OCI-LY1 (cell line): ENCODE results near the gene GON7.

ENCODE experiments used
- EZH2 ChIP-seq: fragments of 200-600 bp; sonication (generic), shearing (Covaris generic); IDR thresholded peaks from 2 replicates; pipeline ENCODE4 v1.8.0; 2017; ENCODE audit warnings: borderline replicate concordance, mixed run types, mild to moderate bottlenecking, antibody characterized with exemption, low read length, moderate library complexity, mixed read lengths
- TF ChIP-seq, protein P1 (sequence below): fragments of 200-600 bp; sonication (generic), shearing (Covaris generic); IDR thresholded peaks from 2 replicates; pipeline ENCODE4 v1.5.1; 2017; ENCODE audit warnings: mild to moderate bottlenecking, antibody characterized with exemption, low read length, moderate library complexity, mixed read lengths

DNA sequence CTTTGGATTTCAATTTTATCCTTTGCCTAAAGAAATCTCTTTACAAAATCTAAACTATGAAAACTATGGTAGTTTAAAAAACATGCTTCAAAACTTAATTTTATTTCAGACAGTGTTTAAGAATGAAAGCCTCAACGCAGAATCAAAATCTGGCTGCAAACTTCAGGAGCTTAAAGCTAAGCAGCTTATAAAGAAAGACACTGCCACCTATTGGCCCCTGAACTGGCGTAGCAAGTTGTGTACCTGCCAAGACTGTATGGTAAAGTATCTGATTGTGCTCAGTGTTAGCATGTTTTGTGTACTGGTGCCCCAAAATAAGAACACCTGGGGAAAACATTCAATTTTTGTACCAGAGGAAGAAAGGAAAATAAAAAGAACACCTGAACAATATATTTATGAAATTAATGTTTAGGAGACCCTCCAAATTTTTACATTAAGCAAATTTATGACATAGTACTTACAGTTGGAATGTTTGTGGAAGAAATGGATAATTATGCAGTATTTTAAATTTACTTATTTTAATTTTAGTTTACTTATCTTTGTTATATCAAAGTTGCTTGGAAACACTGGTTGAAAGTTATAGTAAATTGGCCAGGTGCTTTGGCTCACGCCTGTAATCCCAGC is 12.3 kb upstream of the GON7 start:
- TF ChIP-seq, protein P1, sequence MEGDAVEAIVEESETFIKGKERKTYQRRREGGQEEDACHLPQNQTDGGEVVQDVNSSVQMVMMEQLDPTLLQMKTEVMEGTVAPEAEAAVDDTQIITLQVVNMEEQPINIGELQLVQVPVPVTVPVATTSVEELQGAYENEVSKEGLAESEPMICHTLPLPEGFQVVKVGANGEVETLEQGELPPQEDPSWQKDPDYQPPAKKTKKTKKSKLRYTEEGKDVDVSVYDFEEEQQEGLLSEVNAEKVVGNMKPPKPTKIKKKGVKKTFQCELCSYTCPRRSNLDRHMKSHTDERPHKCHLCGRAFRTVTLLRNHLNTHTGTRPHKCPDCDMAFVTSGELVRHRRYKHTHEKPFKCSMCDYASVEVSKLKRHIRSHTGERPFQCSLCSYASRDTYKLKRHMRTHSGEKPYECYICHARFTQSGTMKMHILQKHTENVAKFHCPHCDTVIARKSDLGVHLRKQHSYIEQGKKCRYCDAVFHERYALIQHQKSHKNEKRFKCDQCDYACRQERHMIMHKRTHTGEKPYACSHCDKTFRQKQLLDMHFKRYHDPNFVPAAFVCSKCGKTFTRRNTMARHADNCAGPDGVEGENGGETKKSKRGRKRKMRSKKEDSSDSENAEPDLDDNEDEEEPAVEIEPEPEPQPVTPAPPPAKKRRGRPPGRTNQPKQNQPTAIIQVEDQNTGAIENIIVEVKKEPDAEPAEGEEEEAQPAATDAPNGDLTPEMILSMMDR = peak; percentile 78
- TF ChIP-seq EZH2 = no peak
